ENCODE measurements around the gene SLC22A7. TPM values are rescaled to one million over a fixed set of nuclear protein-coding genes. Genes with fewer than 3 reads are reported as not detected.

The SLC22A7 gene
- total and polyA plus RNA-seq, 2 experiments from 2014 or later: 0.31 TPM; not detected in 1

GRCh38 chr6:43264599-43265145 is 33.4 kb upstream of the SLC22A7 start:
- peaks cover 34% of the 10 kb centered on the region for H3K27me3 Mint-ChIP-seq (ENCODE audit: insufficient read depth, low read depth, poor library complexity)
- peaks cover 20% of the 10 kb centered on the region for H3K27me3 ChIP-seq (ENCODE audit: insufficient read depth)
- H3K36me3 ChIP-seq (ENCODE audit: insufficient read depth): no peaks in the 10 kb centered on the region
- no peaks in the 10 kb centered on the region for H3K9me2 ChIP-seq (ENCODE audit: insufficient read depth)
- no peak overlapping the region for H2AFZ ChIP-seq
- H3K79me2 ChIP-seq (replicated peaks; ENCODE audit: insufficient read depth): no peaks in the 10 kb centered on the region
- H3K4me2 ChIP-seq: no peak overlapping the region
- H3K4me3 Mint-ChIP-seq: no peak overlapping the region
- H3F3A ChIP-seq (replicated peaks; ENCODE audit: low read depth): no peaks in the 10 kb centered on the region
- no peak overlapping the region for H3K27ac ChIP-seq (ENCODE audit: low read depth)
- H4K20me1 ChIP-seq (replicated peaks; ENCODE audit: insufficient read depth): no peaks in the 10 kb centered on the region
- H3K4me1 ChIP-seq (ENCODE audit: insufficient read depth): peaks cover 11% of the 10 kb centered on the region
- ATAC-seq (no peak), DNase-seq (ENCODE audit: low spot score) (no peak)
- TF ChIP-seq REST (IDR thresholded peaks at IDR 0.05; ENCODE audit: unreplicated experiment) (no peak), ZNF114 (CRISPR knock-in tag; IDR thresholded peaks at IDR 0.05) (no peak), ZNF331 (CRISPR knock-in tag; IDR thresholded peaks at IDR 0.05; ENCODE audit: low read depth) (no peak), ETS1 (IDR thresholded peaks at IDR 0.05) (no peak), ZNF462 (CRISPR knock-in tag; IDR thresholded peaks at IDR 0.05) (no peak), EZH2 (IDR thresholded peaks at IDR 0.05; ENCODE audit: low read depth, unreplicated experiment) (no peak), CREB1 (CRISPR knock-in tag; IDR thresholded peaks at IDR 0.05; ENCODE audit: low read depth) (no peak)
- H3K36me3 Mint-ChIP-seq (ENCODE audit: low read depth): no peaks in the 10 kb centered on the region
- H3K4me1 Mint-ChIP-seq: peaks cover 25% of the 10 kb centered on the region
- H3K4me3 ChIP-seq: no peak overlapping the region
- no peak overlapping the region for H3K27ac Mint-ChIP-seq
- no peaks in the 10 kb centered on the region; the same call in 2 of the 3 replicates for H3K9me3 Mint-ChIP-seq
